T47D (cell line): Measurements from ENCODE around the gene SERPINH1.

Source experiments
- DNase-seq, 2 experiments: peaks; one replicate each; pipeline versions ENCODE4 v3.0.0 to v3.0.0-alpha.2; 2011 to 2012; ENCODE audit warnings: low read depth in 1 of 2, low spot score in 1 of 2
- JUND ChIP-seq: IDR thresholded peaks from 2 replicates; pipeline ENCODE4 v1.6.1; 2012; ENCODE audit warnings: low read depth
- in situ Hi-C: cut with HindIII; loops from 2 replicates; pipeline ENCODE4 v1.10.0; 2016; ENCODE audit warnings: low sequenced_read_pairs, low pct_unique_long_range_greater_than_20kb

SERPINH1 gene

GRCh38 chr11:75553182-75553581 is 8.9 kb upstream of the SERPINH1 start:
- no peak for DNase-seq
- TF ChIP-seq JUND = no peak
- in situ Hi-C loops = no loop called here

GRCh38 chr11:75553889-75554257 is 8.2 kb upstream of the SERPINH1 start:
- in situ Hi-C loops = no loop called here
- TF ChIP-seq JUND = no peak

GRCh38 chr11:75554258-75555022 is 7.6 kb upstream of the SERPINH1 start:
- in situ Hi-C loops = no loop called here
- no peak for DNase-seq
- TF ChIP-seq JUND = no peak

More at GRCh38 chr11:75553889-75554257, 8.2 kb upstream of the SERPINH1 start:
- no peak for DNase-seq

- DNase-seq = no peak
- in situ Hi-C loops = no loop called here
- TF ChIP-seq JUND = no peak
Measured at GRCh38 chr11:75555079-75555811, 6.8 kb upstream of the SERPINH1 start.

GRCh38 chr11:75556275-75556674 is 5.8 kb upstream of the SERPINH1 start:
- in situ Hi-C loops = no loop called here
- no peak for TF ChIP-seq JUND
- no peak for DNase-seq

- DNase-seq = no peak
- in situ Hi-C loops = no loop called here
- TF ChIP-seq JUND = no peak
Measured at GRCh38 chr11:75557666-75558494, 4.2 kb upstream of the SERPINH1 start.

GRCh38 chr11:75558939-75559843 is 2.9 kb upstream of the SERPINH1 start:
- TF ChIP-seq JUND = no peak
- in situ Hi-C loops = no loop called here
- DNase-seq = no peak

- in situ Hi-C loops = no loop called here
- no peak for DNase-seq
- TF ChIP-seq JUND = no peak
Measured at GRCh38 chr11:75560644-75561043, 1.4 kb upstream of the SERPINH1 start.

GRCh38 chr11:75561426-75562047 is 516 bp upstream of the SERPINH1 start:
- in situ Hi-C loops = no loop called here
- no peak for TF ChIP-seq JUND
- no peak for DNase-seq

GRCh38 chr11:75562836-75563484 is 907 bp downstream of the SERPINH1 start:
- no peak for TF ChIP-seq JUND
- peak; percentile 46 to 67 for DNase-seq
- in situ Hi-C loops = no loop called here

- in situ Hi-C loops = no loop called here
- no peak for DNase-seq
- no peak for TF ChIP-seq JUND
Measured at GRCh38 chr11:75563501-75563977, 1.5 kb downstream of the SERPINH1 start.
